Measurements from ENCODE around the gene FNTB. TPM values are rescaled to one million over a fixed set of nuclear protein-coding genes. Genes with fewer than 3 reads are reported as not detected.

Gene FNTB
- total and polyA plus RNA-seq, 3 donors from 2014 or later, result 43.2 to 68.1 (median 52.5) TPM

DNA sequence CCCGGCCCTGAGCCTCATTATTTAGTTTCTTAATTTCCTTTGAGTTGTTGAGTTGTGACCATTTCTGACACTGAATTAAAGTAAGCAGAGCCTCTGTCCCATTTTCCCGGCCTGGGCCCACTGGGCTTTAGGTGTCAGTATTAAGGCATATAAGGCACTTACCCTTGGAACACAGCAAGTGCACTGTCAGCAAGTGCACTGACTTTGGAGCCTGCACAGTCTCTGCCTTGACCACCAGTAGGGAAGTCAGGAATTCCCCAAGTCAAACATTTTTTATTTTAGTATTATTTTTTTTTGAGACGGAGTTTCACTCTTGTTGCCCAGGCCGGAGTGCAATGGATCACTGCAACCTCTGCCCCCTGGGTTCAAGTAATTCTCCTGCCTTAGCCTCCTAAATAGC, 59.0 kb downstream of the FNTB start:
- DNase-seq, result no peak
- intact Hi-C loops (cut with DNase I; ENCODE audit: low total_unique reads), result no loop called here
- 92% methylated on average over 4 of the region's 4 CpGs for WGBS, 2 donors
- Histone ChIP-seq H3K4me1 (no peaks in the 10 kb centered on the region), H3K27me3 (no peaks in the 10 kb centered on the region), H3K9me3 (no peaks in the 10 kb centered on the region), H3K36me3 (ENCODE audit: low read depth, missing control alignments) (no peaks in the 10 kb centered on the region), H3K27ac (no peak overlapping the region), H3K4me3 (no peak overlapping the region)
- TF ChIP-seq, protein P1, sequence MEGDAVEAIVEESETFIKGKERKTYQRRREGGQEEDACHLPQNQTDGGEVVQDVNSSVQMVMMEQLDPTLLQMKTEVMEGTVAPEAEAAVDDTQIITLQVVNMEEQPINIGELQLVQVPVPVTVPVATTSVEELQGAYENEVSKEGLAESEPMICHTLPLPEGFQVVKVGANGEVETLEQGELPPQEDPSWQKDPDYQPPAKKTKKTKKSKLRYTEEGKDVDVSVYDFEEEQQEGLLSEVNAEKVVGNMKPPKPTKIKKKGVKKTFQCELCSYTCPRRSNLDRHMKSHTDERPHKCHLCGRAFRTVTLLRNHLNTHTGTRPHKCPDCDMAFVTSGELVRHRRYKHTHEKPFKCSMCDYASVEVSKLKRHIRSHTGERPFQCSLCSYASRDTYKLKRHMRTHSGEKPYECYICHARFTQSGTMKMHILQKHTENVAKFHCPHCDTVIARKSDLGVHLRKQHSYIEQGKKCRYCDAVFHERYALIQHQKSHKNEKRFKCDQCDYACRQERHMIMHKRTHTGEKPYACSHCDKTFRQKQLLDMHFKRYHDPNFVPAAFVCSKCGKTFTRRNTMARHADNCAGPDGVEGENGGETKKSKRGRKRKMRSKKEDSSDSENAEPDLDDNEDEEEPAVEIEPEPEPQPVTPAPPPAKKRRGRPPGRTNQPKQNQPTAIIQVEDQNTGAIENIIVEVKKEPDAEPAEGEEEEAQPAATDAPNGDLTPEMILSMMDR (IDR thresholded peaks at IDR 0.05), result no peak
- TF ChIP-seq POLR2A (IDR thresholded peaks at IDR 0.05), result no peak

- DNase-seq, result no peak
- no peak for TF ChIP-seq POLR2A (IDR thresholded peaks at IDR 0.05)
- TF ChIP-seq, protein P1 (IDR thresholded peaks at IDR 0.05), result no peak
- Histone ChIP-seq H3K36me3 (ENCODE audit: low read depth, missing control alignments) (no peaks in the 10 kb centered on the region), H3K4me3 (no peak overlapping the region), H3K9me3 (no peaks in the 10 kb centered on the region), H3K27me3 (no peaks in the 10 kb centered on the region), H3K4me1 (no peaks in the 10 kb centered on the region), H3K27ac (no peak overlapping the region)
- WGBS, 2 donors, result 84 to 87% methylated on average over 4 of the region's 4 CpGs
- intact Hi-C loops (cut with DNase I; ENCODE audit: low total_unique reads), result no loop called here
Observed at GRCh38 chr14:65052832-65053231, 66.1 kb downstream of the FNTB start.

DNA sequence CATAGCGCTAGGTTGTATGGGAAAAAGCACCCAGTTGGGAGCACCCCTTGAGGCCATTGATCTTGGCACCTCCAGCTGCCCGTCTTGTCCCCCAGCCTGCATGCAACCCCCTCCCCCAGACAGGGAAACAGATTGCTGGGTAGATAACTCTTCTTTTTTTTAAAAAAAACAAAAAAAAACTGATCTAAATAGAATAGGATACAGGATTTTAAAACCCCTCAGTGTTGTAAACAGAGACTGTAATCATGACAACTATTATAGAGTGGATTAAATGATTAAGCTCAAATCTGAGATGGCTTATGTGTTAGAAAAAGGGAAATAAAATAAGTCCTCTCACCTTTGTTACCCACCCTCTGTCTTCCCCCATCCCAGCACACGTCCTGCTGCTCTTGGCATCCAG, 66.8 kb downstream of the FNTB start:
- no peaks in the 10 kb centered on the region for H3K27me3 ChIP-seq
- 95 to 96% methylated on average over 3 of the region's 3 CpGs for WGBS, 2 donors
- H3K4me3 ChIP-seq, result no peak overlapping the region
- no peak overlapping the region for H3K27ac ChIP-seq
- no peak for DNase-seq
- no peaks in the 10 kb centered on the region for H3K36me3 ChIP-seq (ENCODE audit: low read depth, missing control alignments)
- no peaks in the 10 kb centered on the region for H3K4me1 ChIP-seq
- intact Hi-C loops (cut with DNase I; ENCODE audit: low total_unique reads), result no loop called here
- TF ChIP-seq POLR2A (IDR thresholded peaks at IDR 0.05), result no peak
- TF ChIP-seq, protein P1 (IDR thresholded peaks at IDR 0.05), result no peak
- H3K9me3 ChIP-seq, result no peaks in the 10 kb centered on the region

DNA sequence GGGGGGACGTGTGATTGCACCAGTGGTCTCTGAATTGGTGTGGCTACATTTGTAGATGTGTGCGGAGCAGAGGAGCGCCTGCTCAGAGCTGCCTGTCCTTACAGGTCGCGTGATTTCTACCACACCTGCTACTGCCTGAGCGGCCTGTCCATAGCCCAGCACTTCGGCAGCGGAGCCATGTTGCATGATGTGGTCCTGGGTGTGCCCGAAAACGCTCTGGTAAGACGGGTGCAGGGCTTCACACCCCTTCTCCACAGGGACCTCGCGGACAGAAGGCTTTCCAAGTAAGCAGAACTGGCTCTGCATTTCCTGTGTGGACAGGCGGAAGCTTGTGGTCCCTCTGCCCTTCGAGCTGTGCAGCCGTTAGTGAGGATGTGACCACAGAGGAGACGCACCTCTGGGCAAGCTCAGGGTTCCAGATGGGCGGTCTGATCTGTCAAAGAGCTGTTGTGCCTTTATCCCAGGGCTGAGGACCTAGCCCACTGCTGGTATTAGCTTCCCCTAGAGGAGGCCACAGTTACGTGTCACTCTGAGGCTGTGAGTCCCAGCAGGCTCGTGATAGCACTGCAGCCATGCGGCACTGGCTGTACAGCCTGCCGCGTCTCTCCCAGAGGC, 67.9 kb downstream of the FNTB start:
- WGBS, 2 donors, result 79 to 81% methylated on average over 9 to 23 of the region's 23 CpGs
- no peak for DNase-seq
- no peaks in the 10 kb centered on the region for H3K36me3 ChIP-seq (ENCODE audit: low read depth, missing control alignments)
- H3K27me3 ChIP-seq, result no peaks in the 10 kb centered on the region
- TF ChIP-seq POLR2A (IDR thresholded peaks at IDR 0.05), result no peak
- TF ChIP-seq, protein P1 (IDR thresholded peaks at IDR 0.05), result no peak
- intact Hi-C loops (cut with DNase I; ENCODE audit: low total_unique reads), result no loop called here
- H3K4me3 ChIP-seq, result no peak overlapping the region
- no peaks in the 10 kb centered on the region for H3K9me3 ChIP-seq
- H3K27ac ChIP-seq, result no peak overlapping the region
- no peaks in the 10 kb centered on the region for H3K4me1 ChIP-seq

DNA sequence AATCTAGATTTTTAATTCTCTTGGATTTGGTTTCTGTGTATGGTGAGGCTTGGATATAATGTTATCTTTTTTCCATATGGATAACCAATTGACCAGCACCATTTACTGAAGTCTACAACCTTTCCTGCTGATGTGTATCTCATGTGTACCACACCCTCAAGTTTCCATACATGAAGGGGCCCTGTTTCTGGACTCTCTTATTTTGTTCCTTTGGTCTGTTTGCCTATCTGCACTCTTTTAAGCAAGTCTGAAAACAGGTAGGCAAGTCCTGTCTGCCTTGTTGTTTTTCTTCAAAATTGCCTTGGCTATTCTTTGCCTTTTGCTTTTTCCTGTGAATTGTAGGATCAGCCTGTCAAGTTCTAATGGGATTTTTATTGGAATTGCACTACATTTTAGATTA, 71.0 kb downstream of the FNTB start:
- no peak overlapping the region for H3K4me3 ChIP-seq
- no peaks in the 10 kb centered on the region for H3K36me3 ChIP-seq (ENCODE audit: low read depth, missing control alignments)
- intact Hi-C loops (cut with DNase I; ENCODE audit: low total_unique reads), result no loop called here
- H3K4me1 ChIP-seq, result no peaks in the 10 kb centered on the region
- TF ChIP-seq POLR2A (IDR thresholded peaks at IDR 0.05), result no peak
- TF ChIP-seq, protein P1 (IDR thresholded peaks at IDR 0.05), result no peak
- H3K27ac ChIP-seq, result no peak overlapping the region
- no peak for DNase-seq
- no peaks in the 10 kb centered on the region for H3K9me3 ChIP-seq
- no peaks in the 10 kb centered on the region for H3K27me3 ChIP-seq
